Duodenal mucosa (tissue), 2 donors: Measurements from ENCODE around the gene TAAR9.
A peak's percentile ranks its signal among the peaks of the same experiment; 100 is the strongest.
"Not testable (repeated sequence)": the region's sequence is repeated elsewhere in the genome, so short reads cannot be mapped to it uniquely, and the experiment has no call there.

Experiments used
- H3K27ac ChIP-seq: one replicate; pipeline ENCODE4 v1.7.0; 2013; ENCODE audit warnings: low read depth, low read length
- H3K27me3 ChIP-seq, 2 donors: one replicate each; pipeline ENCODE4 v1.7.0; 2013; ENCODE audit warnings: low read length in 2 of 2, control low read depth in 1 of 2; ENCODE audit not compliant: insufficient read depth in 2 of 2, control insufficient read depth in 1 of 2
- H3K36me3 ChIP-seq, 2 donors: one replicate each; pipeline ENCODE4 v1.7.0; 2013; ENCODE audit warnings: low read length in 2 of 2, control low read depth in 1 of 2; ENCODE audit not compliant: insufficient read depth in 2 of 2, control insufficient read depth in 1 of 2
- H3K4me1 ChIP-seq, 2 donors: one replicate each; pipeline ENCODE4 v1.7.0; 2013; ENCODE audit warnings: low read length in 2 of 2, control low read depth in 1 of 2; ENCODE audit not compliant: insufficient read depth in 2 of 2, control insufficient read depth in 1 of 2
- H3K4me3 ChIP-seq, 2 donors: one replicate each; pipeline ENCODE4 v1.7.0; 2013; ENCODE audit warnings: low read length in 2 of 2, low read depth in 1 of 2
- H3K9ac ChIP-seq, 2 donors: one replicate each; pipeline ENCODE4 v1.7.0; 2013; ENCODE audit warnings: low read length in 2 of 2, low read depth in 1 of 2
- H3K9me3 ChIP-seq, 2 donors: one replicate each; pipeline ENCODE4 v1.7.0; 2013; ENCODE audit warnings: low read length in 2 of 2, control low read depth in 1 of 2; ENCODE audit not compliant: control insufficient read depth in 1 of 2

The TAAR9 gene

GRCh38 chr6:132513831-132514545 is 24.1 kb upstream of the TAAR9 start:
- peak overlapping the region; percentile 84 for H3K9ac ChIP-seq
- peaks cover 22 to 26% of the 10 kb centered on the region in 2 donors for H3K4me1 ChIP-seq
- H3K4me3 ChIP-seq: peak overlapping the region; percentile 90 to 94
- H3K9me3 ChIP-seq: no peaks in the 10 kb centered on the region
- no peak overlapping the region for H3K27ac ChIP-seq
- no peaks in the 10 kb centered on the region for H3K27me3 ChIP-seq
- no peaks in the 10 kb centered on the region for H3K36me3 ChIP-seq

GRCh38 chr6:132515386-132515785 is 22.7 kb upstream of the TAAR9 start:
- H3K36me3 ChIP-seq: no peaks in the 10 kb centered on the region
- H3K27ac ChIP-seq: no peak overlapping the region
- H3K4me1 ChIP-seq: peaks cover 22 to 26% of the 10 kb centered on the region in 2 donors
- H3K27me3 ChIP-seq: no peaks in the 10 kb centered on the region
- H3K9me3 ChIP-seq: no peaks in the 10 kb centered on the region
- no peak overlapping the region for H3K4me3 ChIP-seq
- H3K9ac ChIP-seq: no peak overlapping the region

GRCh38 chr6:132520953-132521352 is 17.1 kb upstream of the TAAR9 start:
- no peaks in the 10 kb centered on the region for H3K36me3 ChIP-seq
- no peak overlapping the region for H3K9ac ChIP-seq
- H3K9me3 ChIP-seq: no peaks in the 10 kb centered on the region
- H3K27me3 ChIP-seq: no peaks in the 10 kb centered on the region
- H3K4me1 ChIP-seq: no peaks in the 10 kb centered on the region
- H3K27ac ChIP-seq: no peak overlapping the region
- no peak overlapping the region for H3K4me3 ChIP-seq

GRCh38 chr6:132524646-132525045 is 13.4 kb upstream of the TAAR9 start:
- H3K27ac ChIP-seq: no peak overlapping the region
- H3K4me3 ChIP-seq: no peak overlapping the region
- H3K36me3 ChIP-seq: no peaks in the 10 kb centered on the region
- no peak overlapping the region for H3K9ac ChIP-seq
- peaks cover 0 to 2% of the 10 kb centered on the region in 2 donors for H3K4me1 ChIP-seq
- no peaks in the 10 kb centered on the region for H3K9me3 ChIP-seq
- no peaks in the 10 kb centered on the region for H3K27me3 ChIP-seq

- Histone ChIP-seq H3K9me3 (no peaks in the 10 kb centered on the region), H3K27ac (no peak overlapping the region), H3K9ac (no peak overlapping the region), H3K4me1 (peaks cover 0 to 2% of the 10 kb centered on the region in 2 donors), H3K36me3 (no peaks in the 10 kb centered on the region), H3K27me3 (no peaks in the 10 kb centered on the region), H3K4me3 (no peak overlapping the region)
These were observed 12.2 kb upstream of the TAAR9 start for GRCh38 chr6:132525866-132526265.

- H3K9me3 ChIP-seq: no peaks in the 10 kb centered on the region
- peaks cover 0 to 2% of the 10 kb centered on the region in 2 donors for H3K4me1 ChIP-seq
- H3K4me3 ChIP-seq: no peak overlapping the region
- no peaks in the 10 kb centered on the region for H3K27me3 ChIP-seq
- H3K27ac ChIP-seq: no peak overlapping the region
- H3K9ac ChIP-seq: no peak overlapping the region
- H3K36me3 ChIP-seq: no peaks in the 10 kb centered on the region
These were observed 11.6 kb upstream of the TAAR9 start for GRCh38 chr6:132526461-132526860.

GRCh38 chr6:132527791-132528190 is 10.3 kb upstream of the TAAR9 start:
- no peaks in the 10 kb centered on the region for H3K36me3 ChIP-seq
- no peak overlapping the region for H3K9ac ChIP-seq
- H3K27ac ChIP-seq: no peak overlapping the region
- H3K9me3 ChIP-seq: no peaks in the 10 kb centered on the region
- H3K27me3 ChIP-seq: no peaks in the 10 kb centered on the region
- no peak overlapping the region for H3K4me3 ChIP-seq
- peaks cover 0 to 2% of the 10 kb centered on the region in 2 donors for H3K4me1 ChIP-seq

- Histone ChIP-seq H3K9me3 (no peaks in the 10 kb centered on the region), H3K4me1 (peaks cover 0 to 2% of the 10 kb centered on the region in 2 donors), H3K4me3 (peak overlapping the region; percentile 48 to 58), H3K27ac (no peak overlapping the region), H3K27me3 (no peaks in the 10 kb centered on the region), H3K9ac (peak overlapping the region in 1 of 2 donors; percentile 64), H3K36me3 (no peaks in the 10 kb centered on the region)
These were observed 7.6 kb upstream of the TAAR9 start for GRCh38 chr6:132530293-132530974.

GRCh38 chr6:132534546-132534945 is 3.5 kb upstream of the TAAR9 start:
- H3K9me3 ChIP-seq, H3K4me3 ChIP-seq, H3K27me3 ChIP-seq, H3K36me3 ChIP-seq, H3K27ac ChIP-seq, H3K9ac ChIP-seq, H3K4me1 ChIP-seq: not testable (repeated sequence)

GRCh38 chr6:132537145-132537544 is 932 bp upstream of the TAAR9 start:
- peaks cover 0 to 3% of the 10 kb centered on the region in 2 donors for H3K27me3 ChIP-seq

More at GRCh38 chr6:132537145-132537544, 932 bp upstream of the TAAR9 start:
- no peak overlapping the region for H3K4me3 ChIP-seq
- no peak overlapping the region for H3K9ac ChIP-seq
- H3K4me1 ChIP-seq: no peaks in the 10 kb centered on the region
- H3K27ac ChIP-seq: no peak overlapping the region
- H3K36me3 ChIP-seq: no peaks in the 10 kb centered on the region
- H3K9me3 ChIP-seq: no peaks in the 10 kb centered on the region
